Bronchial epithelial cell (primary cell): ENCODE results near the gene GIGYF2. TPM values are rescaled to one million over a fixed set of nuclear protein-coding genes. Genes with fewer than 3 reads are reported as not detected.

Experiments used
- DNase-seq: peaks from one replicate; pipeline ENCODE4 v3.0.0-alpha.2; 2010; ENCODE audit warnings: low read depth
- FAIRE-seq: peaks from 2 replicates; lab custom pipeline; 2011; peaks lifted over from hg19 to GRCh38; lab: Jason Lieb, UNC
- H3K27me3 ChIP-seq: 2 replicates; pipeline ENCODE4 v1.5.1; 2011; ENCODE audit warnings: low read length; ENCODE audit not compliant: control insufficient read depth, insufficient read depth
- H3K36me3 ChIP-seq: 2 replicates; pipeline ENCODE4 v1.5.1; 2011; ENCODE audit warnings: low read length; ENCODE audit not compliant: control insufficient read depth, insufficient read depth
- H3K4me3 ChIP-seq: 2 replicates; pipeline ENCODE4 v1.5.1; 2011; ENCODE audit warnings: mild to moderate bottlenecking, low read depth, low read length, control low read depth
- CTCF ChIP-seq: IDR thresholded peaks from 2 replicates; pipeline ENCODE4 v1.5.1; 2011; ENCODE audit warnings: mild to moderate bottlenecking, moderate library complexity, low read length, control low read depth, inconsistent platforms; ENCODE audit not compliant: insufficient read depth, severe bottlenecking
- total RNA-seq: library from RNA; depleted of rRNA; stranded (reverse); fragments of >200 nt; gene quantifications from 2 replicates; pipeline ENCODE4 v1.2.1, GENCODE V29; 2014

Gene GIGYF2
- total RNA-seq, 1 donor from 2014 or later, result 44.0 TPM

DNA sequence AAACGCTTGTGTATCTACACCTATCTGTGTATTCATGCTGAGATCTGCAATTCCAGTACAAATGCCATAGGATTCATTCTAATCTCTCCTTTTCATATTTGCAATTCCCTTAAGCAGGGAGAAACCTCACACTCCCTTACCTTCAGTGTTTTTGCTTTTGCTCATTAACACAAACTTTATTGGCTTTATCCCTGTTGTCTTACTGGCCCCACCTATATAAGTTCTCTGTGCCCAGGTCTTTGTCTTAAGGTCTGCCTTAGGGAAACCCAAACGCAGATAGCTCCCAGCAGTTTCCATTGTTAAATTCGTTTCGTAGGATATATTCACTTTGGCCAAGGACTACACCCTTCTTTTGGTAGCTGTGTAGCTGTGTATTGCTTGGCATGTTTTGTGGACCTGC lies 169.0 kb downstream of the GIGYF2 start:
- Histone ChIP-seq H3K36me3 (no peaks in the 10 kb centered on the region), H3K27me3 (no peaks in the 10 kb centered on the region), H3K4me3 (no peak overlapping the region)
- no peak for DNase-seq
- FAIRE-seq, result no peak
- no peak for TF ChIP-seq CTCF

GRCh38 chr2:232869138-232870017 lies 172.2 kb downstream of the GIGYF2 start:
- H3K36me3 ChIP-seq, result no peaks in the 10 kb centered on the region
- TF ChIP-seq CTCF, result no peak
- FAIRE-seq, result peak; percentile 40
- no peaks in the 10 kb centered on the region for H3K27me3 ChIP-seq
- DNase-seq, result no peak
- H3K4me3 ChIP-seq, result no peak overlapping the region

GRCh38 chr2:232870018-232870765 lies 173.1 kb downstream of the GIGYF2 start, which contains the start of gene SNORC:
SNORC (plus strand) TSS chr2:232870264; CDS start chr2:232870342, 78 bp downstream.
- no peak for FAIRE-seq
- H3K27me3 ChIP-seq, result no peaks in the 10 kb centered on the region
- H3K36me3 ChIP-seq, result no peaks in the 10 kb centered on the region
- TF ChIP-seq CTCF, result no peak
- H3K4me3 ChIP-seq, result no peak within 1 kb of the TSS
- DNase-seq, result no peak

DNA sequence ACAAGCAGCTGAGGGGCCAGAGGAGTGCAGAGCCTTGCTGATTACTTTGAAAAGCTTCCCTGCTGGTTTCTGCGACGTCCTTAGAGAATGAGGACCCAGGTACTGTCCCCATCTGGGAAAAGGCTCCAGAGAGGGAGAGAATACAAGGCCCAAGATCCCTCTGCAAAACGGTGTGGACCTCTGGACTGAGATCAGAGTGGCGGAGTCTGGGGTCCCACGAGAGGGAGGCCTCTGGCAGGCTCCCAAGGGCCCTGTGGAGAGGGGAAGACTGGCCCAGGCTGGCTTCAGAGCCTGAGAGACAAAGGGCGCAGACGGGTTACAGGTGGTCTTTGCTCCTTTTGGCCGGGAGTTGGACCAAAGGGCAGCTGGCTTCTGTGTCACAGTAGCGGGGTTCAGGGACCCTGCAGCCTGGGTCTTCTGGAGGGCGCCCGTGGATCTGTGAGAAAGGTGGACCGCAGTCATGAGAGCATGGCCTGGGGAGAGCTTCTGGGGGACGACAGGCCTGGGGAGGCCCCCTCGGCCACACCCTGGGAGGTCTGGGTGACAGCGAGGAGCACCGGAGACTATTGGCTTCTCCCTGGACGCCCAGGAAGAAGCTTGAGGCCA lies 173.7 kb downstream of the GIGYF2 start:
- TF ChIP-seq CTCF, result no peak
- Histone ChIP-seq H3K36me3 (no peaks in the 10 kb centered on the region), H3K4me3 (no peak overlapping the region), H3K27me3 (no peaks in the 10 kb centered on the region)
- FAIRE-seq (no peak), DNase-seq (no peak)

GRCh38 chr2:232871418-232871834 lies 174.3 kb downstream of the GIGYF2 start:
- Histone ChIP-seq H3K4me3 (no peak overlapping the region), H3K36me3 (no peaks in the 10 kb centered on the region), H3K27me3 (no peaks in the 10 kb centered on the region)
- DNase-seq (no peak), FAIRE-seq (no peak)
- no peak for TF ChIP-seq CTCF
